MG63 (cell line): Measurements from ENCODE around the gene MSI2. TPM values are rescaled to one million over a fixed set of nuclear protein-coding genes. Genes with fewer than 3 reads are reported as not detected.

Source experiments
- DNase-seq: peaks from one replicate; pipeline ENCODE4 v3.0.0-alpha.2; 2020
- H3K27me3 ChIP-seq: fragments of 250-450 bp; sonication (Bioruptor Pico); 2 replicates; pipeline ENCODE4 v1.5.1; 2020; ENCODE audit warnings: mild to moderate bottlenecking, moderate library complexity
- H3K36me3 ChIP-seq: fragments of 250-450 bp; sonication (Bioruptor Pico); 2 replicates; pipeline ENCODE4 v1.5.1; 2020; ENCODE audit warnings: mild to moderate bottlenecking, moderate library complexity
- H3K4me3 ChIP-seq: fragments of 250-450 bp; sonication (Bioruptor Pico); 2 replicates; pipeline ENCODE4 v1.5.1; 2020; ENCODE audit warnings: mild to moderate bottlenecking, moderate library complexity
- H3K9me3 ChIP-seq: fragments of 250-450 bp; sonication (Bioruptor Pico); 2 replicates; pipeline ENCODE4 v1.5.1; 2020; ENCODE audit warnings: mild to moderate bottlenecking, moderate library complexity
- total RNA-seq: library from RNA; depleted of rRNA; stranded (reverse); fragments of >200 nt; shearing (Covaris generic); gene quantifications from 2 replicates; pipeline ENCODE4 v1.2.3, GENCODE V29; 2014; ENCODE audit warnings: low replicate concordance

The MSI2 gene
- total RNA-seq, 1 experiment from 2014 or later = 2.8 TPM

DNA sequence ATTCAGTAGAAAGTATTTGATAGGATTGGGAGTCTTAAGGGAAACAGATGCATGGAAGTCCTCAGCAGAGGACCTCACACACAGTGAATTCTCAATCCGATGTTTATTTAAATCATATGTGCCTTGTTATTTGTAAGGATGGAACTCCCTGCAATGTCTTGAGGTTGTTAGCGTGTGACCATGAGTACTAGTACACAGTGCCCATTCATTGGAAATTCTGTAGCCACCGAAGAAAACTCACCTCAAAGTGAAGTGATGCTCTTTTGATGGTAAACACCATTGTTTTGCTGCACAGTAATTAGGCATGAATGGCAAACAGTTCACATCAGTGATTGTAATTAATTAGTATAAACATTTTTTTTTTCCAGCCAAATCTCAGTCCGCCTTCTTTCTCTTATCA lies 173.6 kb downstream of the MSI2 start:
- no peaks in the 10 kb centered on the region for H3K9me3 ChIP-seq

DNA sequence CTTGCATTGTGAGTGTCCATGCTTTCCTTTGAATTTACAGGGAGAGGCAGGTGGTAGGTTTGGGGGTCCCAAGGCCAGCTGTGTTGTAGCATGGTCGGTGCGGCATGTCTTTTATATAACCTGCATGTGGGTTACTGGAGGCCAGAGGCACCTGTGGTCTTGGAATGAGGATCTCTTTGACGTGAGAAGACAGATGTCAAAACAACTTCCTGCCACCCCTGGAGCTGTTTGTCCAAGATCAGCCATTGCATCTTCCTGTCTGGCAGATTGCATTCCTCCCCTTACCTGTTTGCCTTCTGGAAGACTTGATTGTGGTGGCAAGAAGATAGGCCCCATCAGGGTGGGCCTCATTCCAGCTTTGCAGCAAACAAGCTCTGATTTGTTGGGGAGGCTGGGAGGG lies 175.1 kb downstream of the MSI2 start:
- Histone ChIP-seq H3K9me3 (no peaks in the 10 kb centered on the region), H3K36me3 (no peaks in the 10 kb centered on the region), H3K4me3 (no peak overlapping the region), H3K27me3 (no peaks in the 10 kb centered on the region)
- no peak for DNase-seq

More for the DNA sequence above, 173.6 kb downstream of the MSI2 start:
- Histone ChIP-seq H3K4me3 (no peak overlapping the region), H3K27me3 (no peaks in the 10 kb centered on the region), H3K36me3 (no peaks in the 10 kb centered on the region)
- no peak for DNase-seq

DNA sequence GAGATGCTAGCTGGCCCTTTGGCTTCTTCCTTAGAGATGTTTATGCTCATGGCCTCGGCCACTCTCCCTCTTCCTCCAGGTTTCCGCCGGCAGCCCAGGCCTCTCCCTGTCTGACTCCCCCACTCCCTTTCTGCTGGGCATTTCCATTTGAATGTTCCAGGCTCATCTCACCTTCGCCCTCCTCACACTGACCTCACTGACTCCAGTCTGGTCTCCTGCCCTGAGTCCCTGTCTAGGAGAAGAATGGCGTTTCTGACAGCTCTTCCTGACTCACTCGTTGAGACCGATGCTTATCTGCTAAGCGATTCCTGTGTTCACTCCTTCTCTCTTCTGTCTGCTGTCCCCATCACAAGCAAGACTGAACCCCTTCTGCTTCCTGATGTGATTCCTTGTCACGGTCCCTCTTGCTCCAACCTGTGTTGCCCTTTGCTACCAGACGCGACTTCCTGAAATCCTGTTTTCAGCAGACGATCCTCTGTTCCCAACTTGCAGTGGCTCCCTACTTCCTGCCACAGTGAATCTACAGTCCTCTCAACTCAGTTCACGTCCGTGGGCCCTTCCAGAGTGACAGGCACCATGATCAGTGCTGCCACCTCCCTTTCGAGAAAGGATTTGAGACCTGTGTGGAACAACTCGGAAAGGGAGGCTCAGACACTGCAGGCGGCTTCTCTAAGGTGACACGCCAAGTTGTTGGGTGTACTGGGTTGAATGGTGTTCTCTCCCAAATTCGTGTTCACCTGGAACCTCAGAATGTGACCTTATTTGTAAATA lies 176.4 kb downstream of the MSI2 start:
- Histone ChIP-seq H3K9me3 (no peaks in the 10 kb centered on the region), H3K36me3 (no peaks in the 10 kb centered on the region), H3K27me3 (no peaks in the 10 kb centered on the region), H3K4me3 (no peak overlapping the region)
- DNase-seq = no peak

DNA sequence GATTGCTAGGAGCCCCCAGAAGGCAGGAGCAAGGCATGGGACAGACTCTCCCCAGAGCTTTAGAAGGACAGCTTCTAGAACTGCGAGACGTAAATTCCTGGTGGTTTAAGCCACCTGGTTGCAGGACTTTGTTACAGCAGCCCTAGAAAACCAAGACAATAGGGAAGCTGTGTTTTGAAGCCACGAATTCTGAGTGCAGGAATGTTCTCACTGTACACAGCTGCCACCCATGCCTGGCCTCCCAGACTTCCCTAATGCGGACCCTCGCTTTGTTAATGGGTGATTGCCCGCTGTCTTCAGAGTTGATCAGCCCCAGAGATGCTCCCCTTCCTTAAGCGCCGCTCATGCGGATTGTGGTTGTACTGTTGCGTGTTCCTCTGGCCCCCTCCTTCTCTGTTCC lies 177.1 kb downstream of the MSI2 start:
- Histone ChIP-seq H3K4me3 (no peak overlapping the region), H3K27me3 (no peaks in the 10 kb centered on the region), H3K9me3 (no peaks in the 10 kb centered on the region), H3K36me3 (no peaks in the 10 kb centered on the region)
- DNase-seq = no peak

DNA sequence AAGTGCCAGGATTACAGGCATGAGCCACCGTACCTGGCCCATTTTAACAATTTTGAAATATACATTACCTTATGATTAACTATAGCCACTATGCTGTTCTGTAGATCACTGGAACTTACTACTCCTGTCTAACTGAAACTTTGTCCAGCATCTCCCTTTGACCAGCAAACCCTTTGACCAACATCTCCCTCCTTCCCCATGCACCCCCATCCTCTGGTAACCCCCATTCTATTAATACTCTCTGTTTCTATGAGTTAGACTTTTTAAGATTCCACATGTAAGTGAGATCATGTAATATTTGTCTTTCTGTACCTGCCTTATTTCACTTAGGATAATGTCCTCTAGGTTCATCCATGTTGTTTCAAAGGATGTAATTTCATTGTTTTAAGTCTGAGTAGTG lies 178.0 kb downstream of the MSI2 start:
- Histone ChIP-seq H3K9me3 (no peaks in the 10 kb centered on the region), H3K36me3 (no peaks in the 10 kb centered on the region), H3K4me3 (no peak overlapping the region), H3K27me3 (no peaks in the 10 kb centered on the region)
- DNase-seq = no peak

DNA sequence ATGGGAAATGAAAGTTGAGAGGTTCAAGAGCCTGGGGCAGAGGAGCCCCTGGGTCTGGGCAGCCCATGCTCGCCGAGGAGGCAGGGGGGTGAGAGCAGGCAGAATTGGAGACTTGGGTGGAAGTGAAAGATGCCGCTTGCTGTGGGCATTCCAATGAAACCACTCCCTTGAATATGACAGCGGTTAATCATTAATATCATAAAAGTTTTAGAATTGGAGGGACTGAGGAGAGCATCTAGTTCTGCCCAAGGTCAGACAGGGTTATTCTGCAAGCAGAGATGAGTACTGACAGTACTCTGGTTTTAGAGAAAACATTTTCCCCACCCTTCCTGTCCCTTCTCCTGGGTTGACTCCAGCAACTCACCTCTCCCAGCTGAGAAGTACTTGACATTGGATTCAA lies 180.2 kb downstream of the MSI2 start:
- no peaks in the 10 kb centered on the region for H3K9me3 ChIP-seq
- DNase-seq = no peak
- H3K36me3 ChIP-seq = no peaks in the 10 kb centered on the region
- no peak overlapping the region for H3K4me3 ChIP-seq
- no peaks in the 10 kb centered on the region for H3K27me3 ChIP-seq

DNA sequence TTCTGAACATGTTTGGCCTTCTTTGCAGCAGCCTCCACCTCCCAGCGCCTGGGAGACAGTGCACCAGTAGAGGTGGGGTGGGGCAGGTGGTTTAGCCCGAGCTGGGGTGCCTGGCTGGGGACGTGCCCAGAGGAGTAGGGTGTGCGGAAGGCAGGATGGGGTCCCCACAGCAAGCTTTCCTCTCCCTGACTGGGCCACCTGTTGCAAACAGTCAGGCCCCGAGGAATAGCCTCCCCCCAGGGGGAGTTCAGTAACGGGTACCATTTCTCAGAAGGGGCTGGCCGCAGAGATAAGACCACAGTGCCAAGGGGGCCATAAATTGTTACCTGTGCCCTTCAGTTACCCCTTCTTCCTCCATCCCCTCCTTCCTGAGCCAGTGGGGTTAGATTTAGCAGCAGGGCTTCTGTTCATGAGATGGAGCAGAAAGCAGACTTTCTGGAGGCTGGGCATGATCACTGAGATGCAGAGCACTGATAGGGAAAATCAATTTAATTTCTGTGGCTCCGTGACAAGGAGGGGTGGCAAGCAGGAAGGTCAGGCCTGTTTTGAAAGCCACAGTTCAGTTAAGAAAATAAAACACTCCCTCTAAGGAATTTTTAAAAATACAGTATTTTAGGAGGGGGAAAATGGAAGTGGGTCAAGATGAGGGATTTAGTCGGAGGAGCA lies 181.9 kb downstream of the MSI2 start:
- H3K36me3 ChIP-seq = no peaks in the 10 kb centered on the region
- DNase-seq = no peak
- H3K4me3 ChIP-seq = no peak overlapping the region

DNA sequence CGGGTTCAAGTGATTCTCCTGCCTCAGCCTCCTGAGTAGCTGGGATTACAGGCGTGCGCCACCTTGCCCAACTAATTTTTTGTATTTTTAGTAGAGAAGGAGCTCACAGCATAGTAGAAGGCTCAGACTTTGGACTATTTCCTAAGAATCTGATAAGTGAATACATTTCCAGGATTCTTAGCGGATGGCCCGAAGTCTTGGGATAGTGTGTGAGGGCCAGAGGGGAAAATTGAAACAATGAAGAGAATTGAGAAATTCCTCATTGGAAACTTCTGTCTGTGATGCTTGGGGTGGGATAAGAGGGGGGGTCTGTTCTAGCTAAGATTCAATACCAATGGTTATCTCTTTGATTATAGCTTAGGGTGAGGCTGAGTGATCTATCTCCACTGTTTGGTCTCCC lies 183.3 kb downstream of the MSI2 start:
- Histone ChIP-seq H3K9me3 (peaks cover 5% of the 10 kb centered on the region), H3K4me3 (no peak overlapping the region), H3K27me3 (no peaks in the 10 kb centered on the region), H3K36me3 (no peaks in the 10 kb centered on the region)
- DNase-seq = no peak

More for the DNA sequence above, 181.9 kb downstream of the MSI2 start:
- peaks cover under 1% of the 10 kb centered on the region; the same call in 1 of the 2 replicates for H3K9me3 ChIP-seq
- no peaks in the 10 kb centered on the region for H3K27me3 ChIP-seq

DNA sequence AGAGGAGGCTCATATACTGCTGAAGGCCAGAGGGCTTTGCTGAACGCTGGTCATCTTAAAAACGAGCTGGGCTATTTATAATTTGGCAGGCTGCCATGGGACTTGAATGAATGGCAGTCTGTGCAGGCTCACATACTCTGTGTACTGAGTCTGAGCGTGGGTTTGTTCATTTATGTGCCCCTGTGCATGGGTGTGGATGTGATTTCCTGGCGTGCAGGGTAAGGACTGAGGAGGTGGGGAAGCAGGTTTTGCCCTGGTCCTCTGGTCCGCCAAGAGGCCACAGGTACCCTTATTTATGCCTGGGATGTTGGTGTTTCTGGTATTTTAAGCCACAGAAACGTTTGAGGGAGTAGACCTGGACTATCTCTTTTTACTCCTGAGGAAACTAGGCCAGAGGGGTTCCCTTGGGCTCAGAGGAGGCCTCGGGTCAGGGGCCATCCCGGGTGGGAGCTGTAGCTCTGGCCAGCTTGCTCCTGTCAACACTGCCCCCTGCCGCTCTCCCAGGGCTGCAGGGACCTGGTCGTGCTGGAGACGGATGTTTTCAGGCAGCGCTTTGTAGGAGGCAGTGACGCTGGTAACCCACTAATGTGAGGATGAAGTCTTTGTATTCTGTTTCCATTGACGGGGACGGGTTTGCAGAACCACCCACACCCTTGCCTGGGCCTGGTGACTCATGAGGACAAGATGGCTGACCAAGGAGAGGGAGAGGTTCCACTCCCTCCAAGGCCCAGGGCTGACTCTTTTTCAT lies 184.4 kb downstream of the MSI2 start:
- peak; percentile 24 for DNase-seq
- Histone ChIP-seq H3K36me3 (no peaks in the 10 kb centered on the region), H3K27me3 (no peaks in the 10 kb centered on the region), H3K9me3 (peaks cover 5% of the 10 kb centered on the region), H3K4me3 (no peak overlapping the region)

DNA sequence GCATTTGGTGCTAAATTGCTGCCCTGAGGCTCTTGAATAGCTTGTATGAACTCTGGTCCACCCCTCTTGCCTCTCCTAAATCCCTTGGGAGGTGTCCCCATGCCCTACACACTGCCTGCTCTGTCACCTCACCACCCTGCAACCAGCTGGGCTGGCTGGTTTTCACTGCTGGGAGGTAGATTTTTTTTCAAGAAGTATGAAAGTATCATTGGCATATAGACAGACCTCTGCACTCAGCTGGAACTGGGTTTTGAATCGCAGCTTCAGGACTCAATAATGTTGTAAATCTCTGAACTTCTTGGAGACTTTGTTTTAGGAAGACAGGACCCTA lies 184.9 kb downstream of the MSI2 start:
- H3K9me3 ChIP-seq = peaks cover 5% of the 10 kb centered on the region
- no peak for DNase-seq
- H3K27me3 ChIP-seq = no peaks in the 10 kb centered on the region
- no peaks in the 10 kb centered on the region for H3K36me3 ChIP-seq
- no peak overlapping the region for H3K4me3 ChIP-seq

DNA sequence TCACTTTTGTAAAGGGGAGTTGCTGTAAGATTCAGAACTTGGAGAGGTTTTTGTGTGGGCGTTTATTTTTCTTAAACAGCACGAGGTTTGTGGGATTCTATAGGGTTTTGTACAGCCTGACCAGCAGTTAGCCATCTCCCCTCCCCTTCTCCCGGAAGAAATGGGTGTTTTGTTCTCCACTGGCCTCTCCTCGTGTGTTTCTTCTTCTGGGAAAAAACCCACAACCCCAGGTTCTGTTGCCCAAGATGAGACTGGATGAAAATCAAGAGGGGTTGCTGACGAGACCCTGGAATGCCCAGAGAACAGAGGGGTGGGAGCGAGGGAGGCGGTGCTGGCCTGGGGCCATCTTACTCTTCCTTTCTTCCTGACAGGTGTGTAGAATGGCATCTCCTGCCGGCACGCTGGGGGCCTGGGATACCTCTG lies 186.1 kb downstream of the MSI2 start:
- H3K9me3 ChIP-seq = peaks cover 5% of the 10 kb centered on the region
- H3K27me3 ChIP-seq = no peaks in the 10 kb centered on the region
- H3K36me3 ChIP-seq = no peaks in the 10 kb centered on the region
- DNase-seq = no peak
- H3K4me3 ChIP-seq = no peak overlapping the region

DNA sequence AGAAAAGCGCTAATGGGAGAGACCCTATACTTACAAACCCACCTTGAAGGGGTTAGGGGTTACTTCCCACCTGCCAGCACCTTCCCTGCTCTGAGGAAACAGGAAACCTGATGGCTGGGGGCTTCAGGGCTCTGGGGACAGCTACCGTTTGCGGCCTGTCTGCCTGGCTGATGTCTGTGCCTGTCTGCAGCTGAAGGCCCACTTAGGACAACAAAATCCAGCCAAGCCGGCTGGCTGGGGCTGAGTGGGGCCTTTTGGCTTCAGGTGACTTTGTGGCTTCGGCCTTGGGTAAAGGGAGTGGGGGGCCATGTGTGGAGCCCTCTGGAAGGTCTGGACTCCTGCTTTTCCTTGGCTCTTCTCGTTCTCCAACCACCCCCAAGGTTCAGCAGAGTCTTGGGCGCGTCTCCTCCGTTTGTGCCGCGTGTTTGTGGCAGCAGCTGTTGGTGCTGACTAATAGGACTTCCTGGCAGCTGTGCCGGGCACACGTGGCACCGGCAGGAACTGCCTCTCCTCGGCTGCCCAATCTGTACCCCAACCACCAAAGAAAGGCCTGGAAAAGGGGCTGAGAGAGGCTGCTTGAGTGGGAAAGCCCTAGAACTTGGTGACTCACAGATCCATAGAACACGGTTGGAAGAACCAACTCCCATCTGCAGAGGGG lies 186.7 kb downstream of the MSI2 start:
- H3K27me3 ChIP-seq = no peaks in the 10 kb centered on the region
- H3K4me3 ChIP-seq = no peak overlapping the region
- H3K9me3 ChIP-seq = peaks cover 5% of the 10 kb centered on the region
- peak; percentile 68 for DNase-seq
- no peaks in the 10 kb centered on the region for H3K36me3 ChIP-seq

DNA sequence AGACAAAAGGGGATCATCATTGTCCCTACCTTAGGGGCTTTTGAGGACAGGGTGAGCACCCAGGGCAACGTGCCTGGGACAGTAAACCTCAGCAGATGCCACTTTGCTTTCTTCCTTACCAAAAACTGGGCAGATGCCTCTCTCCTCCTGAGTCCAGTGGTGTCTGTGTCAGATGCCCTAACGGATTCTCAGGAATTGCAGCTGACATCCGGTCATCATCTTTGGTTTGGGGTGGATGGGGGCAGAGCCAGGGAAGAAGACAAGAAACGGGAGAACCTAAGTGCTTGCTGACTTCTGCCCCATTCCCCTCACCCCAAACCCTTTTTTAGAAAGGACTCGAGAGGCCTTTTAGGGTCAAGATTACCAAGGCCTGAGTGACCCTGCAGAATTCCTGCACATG lies 187.5 kb downstream of the MSI2 start:
- no peak for DNase-seq
- Histone ChIP-seq H3K4me3 (no peak overlapping the region), H3K36me3 (no peaks in the 10 kb centered on the region), H3K9me3 (peaks cover 5% of the 10 kb centered on the region), H3K27me3 (no peaks in the 10 kb centered on the region)

DNA sequence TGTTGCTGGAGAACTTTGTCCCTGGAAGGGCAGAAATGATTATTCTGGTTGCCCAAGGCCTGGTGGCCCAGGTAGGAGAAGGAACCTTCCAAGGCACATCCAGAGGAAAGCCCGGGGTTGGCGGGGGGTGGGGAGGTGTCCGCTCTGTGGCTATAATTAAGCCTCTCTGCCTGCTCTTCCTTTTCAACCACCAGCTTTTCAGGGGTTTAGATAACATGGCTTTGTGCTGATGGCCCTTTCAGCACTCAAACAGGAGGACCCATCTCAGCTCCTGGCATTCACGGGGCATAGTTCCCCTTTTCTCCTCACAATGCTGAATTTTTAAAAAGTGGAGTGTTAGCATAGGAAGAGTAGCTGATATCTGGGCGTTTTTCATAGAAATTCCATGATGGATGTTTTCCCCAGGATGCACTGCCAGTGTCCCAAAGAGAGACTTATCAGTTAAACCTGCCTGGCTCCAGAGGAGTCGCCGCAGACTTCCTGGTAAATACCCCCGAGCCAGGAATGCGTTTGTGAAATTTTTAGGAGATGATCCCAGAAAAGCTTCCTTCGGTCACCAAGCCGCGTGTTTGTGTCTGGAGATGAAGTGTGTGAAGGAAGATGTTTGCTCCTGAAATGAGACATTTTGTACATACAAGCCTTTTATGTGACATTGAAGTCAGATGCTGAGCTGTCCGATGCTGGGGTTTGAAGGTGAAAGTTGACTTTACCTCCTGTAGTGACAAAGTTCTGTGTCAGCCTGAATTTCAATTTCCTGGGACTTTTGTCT lies 188.5 kb downstream of the MSI2 start:
- no peaks in the 10 kb centered on the region for H3K36me3 ChIP-seq
- no peak for DNase-seq
- no peak overlapping the region for H3K4me3 ChIP-seq
- no peaks in the 10 kb centered on the region for H3K27me3 ChIP-seq
- H3K9me3 ChIP-seq = peaks cover 5% of the 10 kb centered on the region

DNA sequence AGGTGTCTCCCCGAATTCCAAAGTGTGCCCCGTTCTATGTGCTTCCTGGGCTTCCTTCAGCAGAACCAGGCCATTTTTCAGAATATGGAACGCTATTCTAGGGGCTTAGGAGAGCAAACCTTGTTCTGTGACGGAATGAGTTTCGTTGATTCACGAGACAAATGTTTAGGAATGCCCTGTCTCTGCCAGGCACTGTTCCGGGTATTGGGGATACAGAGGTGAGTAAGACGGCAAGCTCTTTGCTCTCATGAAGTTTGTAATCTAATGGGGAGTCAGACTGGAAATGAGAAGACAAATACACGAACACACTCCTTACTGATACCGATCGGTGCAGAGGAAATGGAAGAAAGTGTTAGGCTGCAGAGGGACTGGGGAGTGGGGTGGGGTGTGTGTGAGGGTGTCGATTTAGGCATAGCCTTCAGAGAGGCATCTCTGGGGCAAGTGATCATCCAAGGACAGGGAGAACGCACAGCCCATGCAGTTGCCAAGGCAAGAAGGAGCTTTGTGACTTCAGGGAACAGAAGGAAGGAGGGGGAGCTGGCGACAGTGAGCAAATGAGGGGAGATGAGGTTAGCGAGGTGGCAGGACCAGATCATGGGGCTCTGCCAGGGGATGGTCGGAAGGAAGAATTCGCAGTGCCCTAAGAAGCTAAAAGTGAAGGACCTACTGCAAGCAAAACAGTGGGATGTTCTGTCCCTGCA lies 189.6 kb downstream of the MSI2 start:
- Histone ChIP-seq H3K4me3 (no peak overlapping the region), H3K36me3 (no peaks in the 10 kb centered on the region), H3K9me3 (peaks cover 5% of the 10 kb centered on the region), H3K27me3 (no peaks in the 10 kb centered on the region)
- DNase-seq = no peak
